CD4-positive, alpha-beta memory T cell (primary cell): ENCODE data around the gene ZFAND3. TPM values are rescaled to one million over a fixed set of nuclear protein-coding genes. Genes with fewer than 3 reads are reported as not detected.

Source experiments
- CTCF ChIA-PET: fragments of 350-600 bp; sonication (Branson Sonifier 250); formaldehyde crosslinking; loops from one replicate; lab custom pipeline; 2021; ENCODE audit warnings: inconsistent platforms; ENCODE audit not compliant: partially characterized antibody; lab: Charles Lee
- POLR2A ChIA-PET: fragments of 350-600 bp; sonication (Branson Sonifier 250); formaldehyde crosslinking; loops from one replicate; lab custom pipeline; 2021; ENCODE audit not compliant: partially characterized antibody; lab: Charles Lee
- DNase-seq, 5 donors: peaks; one replicate each; pipeline versions ENCODE4 v3.0.0 to v3.0.0-alpha.2; 2020 to 2022; ENCODE audit warnings: mixed read lengths in 1 of 5
- H3K27ac ChIP-seq: one replicate; pipeline ENCODE4 v1.7.0; 2013; ENCODE audit warnings: low read depth, low read length
- H3K27me3 ChIP-seq: 2 replicates; pipeline ENCODE4 v1.7.0; 2013; ENCODE audit warnings: mild to moderate bottlenecking, low read length, moderate library complexity; ENCODE audit not compliant: insufficient read depth
- H3K36me3 ChIP-seq: 2 replicates; pipeline ENCODE4 v1.7.0; 2013; ENCODE audit warnings: mild to moderate bottlenecking, low read length, moderate library complexity; ENCODE audit not compliant: insufficient read depth
- H3K4me1 ChIP-seq: 2 replicates; pipeline ENCODE4 v1.7.0; 2013; ENCODE audit warnings: mild to moderate bottlenecking, low read length, moderate library complexity; ENCODE audit not compliant: insufficient read depth
- H3K4me3 ChIP-seq, 2 donors: one replicate each; pipeline ENCODE4 v1.7.0; 2013; ENCODE audit warnings: low read length in 2 of 2, mild to moderate bottlenecking in 1 of 2
- H3K9me3 ChIP-seq, 2 donors: one replicate each; pipeline ENCODE4 v1.7.0; 2013; ENCODE audit warnings: low read length in 2 of 2, control low read depth in 1 of 2; ENCODE audit not compliant: control insufficient read depth in 1 of 2
- H3K27ac Mint-ChIP-seq, 7 donors: one replicate each; pipeline ENCODE4 v1.8.0; 2020 to 2021; ENCODE audit warnings: mixed read lengths in 7 of 7, mild to moderate bottlenecking in 6 of 7, inconsistent platforms in 3 of 7, moderate library complexity in 3 of 7
- H3K27me3 Mint-ChIP-seq, 2 donors: one replicate each; pipeline ENCODE4 v1.8.0; 2020 to 2021; ENCODE audit warnings: mixed read lengths in 2 of 2
- H3K36me3 Mint-ChIP-seq, 2 donors: one replicate each; pipeline ENCODE4 v1.8.0; 2020 to 2021; ENCODE audit warnings: mixed read lengths in 2 of 2, inconsistent platforms in 1 of 2, mild to moderate bottlenecking in 1 of 2
- H3K4me1 Mint-ChIP-seq, 4 donors: one replicate each; pipeline ENCODE4 v1.8.0; 2020 to 2021; ENCODE audit warnings: mixed read lengths in 4 of 4, mild to moderate bottlenecking in 1 of 4
- H3K4me3 Mint-ChIP-seq, 8 donors: one replicate each; pipeline ENCODE4 v1.8.0; 2020 to 2021; ENCODE audit warnings: mixed read lengths in 8 of 8, mild to moderate bottlenecking in 7 of 8, moderate library complexity in 6 of 8, inconsistent platforms in 3 of 8
- H3K9me3 Mint-ChIP-seq, 8 donors: one replicate each; pipeline ENCODE4 v1.8.0; 2020 to 2021; ENCODE audit warnings: mixed read lengths in 8 of 8, mild to moderate bottlenecking in 5 of 8, inconsistent platforms in 3 of 8, moderate library complexity in 1 of 8
- intact Hi-C: fragments of 100-400 bp; cut with micrococcal nuclease; formaldehyde crosslinking; loops from one replicate; pipeline ENCODE4 v1.15.1; 2023
- polyA plus RNA-seq, 2 donors: library from polyadenylated mRNA; unstranded; fragments of 300-500 nt; fragmentation: Illumina TruSeq; gene quantifications; one replicate each; pipeline ENCODE4 v1.2.3, GENCODE V29; 2021
- total RNA-seq, 2 experiments: library from RNA; stranded (reverse); gene quantifications; one replicate each; pipeline ENCODE4 v1.2.3, GENCODE V29; 2021

Gene ZFAND3
- total and polyA plus RNA-seq, 4 experiments from 2014 or later: 2.1 to 33.0 (median 20.1) TPM

DNA sequence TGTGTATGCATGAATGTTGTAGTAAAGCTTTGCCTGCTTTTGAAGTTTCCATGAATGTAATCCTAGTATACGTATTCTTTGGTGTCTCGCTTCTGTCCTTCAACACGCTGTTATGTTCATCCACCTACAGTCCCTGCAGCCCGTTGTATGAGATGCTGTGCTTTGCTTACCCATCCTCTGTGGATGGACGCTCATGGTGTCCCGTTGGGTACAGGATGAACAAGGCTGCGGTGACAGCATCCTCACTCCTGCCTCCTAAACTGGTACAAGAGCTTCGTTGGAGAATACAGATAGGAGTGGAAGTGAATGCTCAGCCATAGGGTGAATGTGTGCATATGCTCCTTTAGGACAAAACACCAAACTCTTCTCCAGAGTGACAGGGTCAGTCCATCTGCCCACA is 366.2 kb downstream of the ZFAND3 start:
- Mint-ChIP-seq H3K27ac (peak overlapping the region in 1 of 7 donors; percentile 62), H3K36me3 (peaks cover 15 to 31% of the 10 kb centered on the region in 2 donors), H3K4me1 (peaks cover 0 to 5% (median 1%) of the 10 kb centered on the region in 4 donors), H3K27me3 (no peaks in the 10 kb centered on the region), H3K9me3 (no peaks in the 10 kb centered on the region), H3K4me3 (no peak overlapping the region)
- no peaks in the 10 kb centered on the region for H3K27me3 ChIP-seq
- H3K4me1 ChIP-seq: no peaks in the 10 kb centered on the region
- POLR2A ChIA-PET: no interaction called here
- H3K4me3 ChIP-seq: no peak overlapping the region
- H3K9me3 ChIP-seq: no peaks in the 10 kb centered on the region
- no peaks in the 10 kb centered on the region for H3K36me3 ChIP-seq
- CTCF ChIA-PET: no interaction called here
- DNase-seq: no peak
- intact Hi-C loops: no loop called here
- H3K27ac ChIP-seq: no peak overlapping the region

DNA sequence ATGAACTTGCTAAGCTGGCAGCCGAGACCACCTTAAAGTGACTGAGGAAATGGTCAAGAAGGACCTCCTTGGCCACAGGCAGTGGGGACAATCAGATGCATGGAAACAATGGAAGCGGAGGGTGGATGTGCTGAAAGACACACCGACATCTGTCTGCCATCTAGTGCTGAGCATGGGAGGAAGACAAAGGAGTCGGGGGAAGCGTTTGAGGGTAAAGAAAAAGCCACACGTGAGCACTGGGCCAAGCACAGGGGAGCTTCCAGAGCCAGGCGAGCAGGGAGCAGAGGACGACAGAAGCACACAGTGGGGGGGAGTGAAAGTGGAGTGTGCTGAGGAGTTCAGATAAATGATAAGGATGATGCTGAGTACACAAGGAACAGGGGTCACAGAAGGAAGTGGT is 367.8 kb downstream of the ZFAND3 start:
- no peak overlapping the region for H3K4me3 Mint-ChIP-seq
- peaks cover 0 to 5% (median 1%) of the 10 kb centered on the region in 4 donors for H3K4me1 Mint-ChIP-seq

DNA sequence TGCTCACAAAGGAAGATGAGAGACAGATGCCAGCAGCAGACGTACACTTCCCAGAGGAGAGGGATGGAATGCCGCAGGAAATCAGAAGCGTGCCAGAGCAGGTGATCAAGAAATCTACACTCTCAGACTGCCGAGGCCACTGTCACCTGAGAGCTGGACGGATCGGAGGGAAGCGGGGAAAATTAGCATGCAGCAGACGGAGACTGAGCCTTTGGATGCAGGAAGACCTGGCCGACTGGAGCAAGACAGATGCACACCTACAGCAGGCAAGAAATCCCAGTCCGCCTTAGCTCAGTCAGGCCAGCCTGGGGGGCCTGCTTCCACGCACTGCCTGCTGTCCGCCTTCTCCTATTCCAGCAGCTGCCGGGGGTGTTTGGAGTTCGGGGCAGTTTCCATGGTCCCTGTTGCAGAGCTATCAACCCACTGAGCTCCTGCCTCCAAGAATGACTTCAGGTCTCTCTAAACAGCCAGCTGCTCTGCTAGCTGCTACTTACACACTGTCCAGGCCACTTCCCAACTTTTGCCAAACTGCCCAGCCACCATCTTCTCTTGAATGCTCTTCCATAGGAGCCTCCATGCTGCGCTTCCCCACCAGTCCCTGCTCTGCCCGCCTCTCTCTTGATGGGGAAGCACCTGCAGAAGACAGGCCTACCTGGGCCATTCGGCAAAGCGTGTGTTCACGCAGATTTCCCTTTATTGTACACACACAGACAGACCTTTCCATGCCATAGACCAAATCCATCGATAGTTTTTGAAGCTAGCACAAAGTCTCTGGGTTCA is 368.5 kb downstream of the ZFAND3 start:
- Mint-ChIP-seq H3K27ac (peak overlapping the region in 3 of 7 donors; percentile 22 to 47 (median 31)), H3K9me3 (no peaks in the 10 kb centered on the region), H3K4me3 (no peak overlapping the region), H3K4me1 (peaks cover 0 to 5% (median 1%) of the 10 kb centered on the region in 4 donors), H3K27me3 (no peaks in the 10 kb centered on the region), H3K36me3 (peaks cover 18 to 42% of the 10 kb centered on the region in 2 donors)
- H3K4me3 ChIP-seq: no peak overlapping the region
- no peaks in the 10 kb centered on the region for H3K4me1 ChIP-seq
- POLR2A ChIA-PET: no interaction called here
- CTCF ChIA-PET: no interaction called here
- H3K9me3 ChIP-seq: no peaks in the 10 kb centered on the region
- H3K36me3 ChIP-seq: peaks cover 3% of the 10 kb centered on the region
- H3K27me3 ChIP-seq: no peaks in the 10 kb centered on the region
- intact Hi-C loops: no loop called here
- no peak overlapping the region for H3K27ac ChIP-seq
- DNase-seq: no peak

More for the DNA sequence above, 367.8 kb downstream of the ZFAND3 start:
- POLR2A ChIA-PET: no interaction called here
- peaks cover 2% of the 10 kb centered on the region for H3K36me3 ChIP-seq
- no peaks in the 10 kb centered on the region for H3K27me3 Mint-ChIP-seq
- intact Hi-C loops: no loop called here
- H3K9me3 ChIP-seq: no peaks in the 10 kb centered on the region
- peaks cover 15 to 39% of the 10 kb centered on the region in 2 donors for H3K36me3 Mint-ChIP-seq
- H3K9me3 Mint-ChIP-seq: no peaks in the 10 kb centered on the region
- no peaks in the 10 kb centered on the region for H3K4me1 ChIP-seq
- H3K4me3 ChIP-seq: no peak overlapping the region
- CTCF ChIA-PET: no interaction called here
- no peak overlapping the region for H3K27ac ChIP-seq
- no peak for DNase-seq
- peak overlapping the region in 1 of 7 donors; percentile 51 for H3K27ac Mint-ChIP-seq
- H3K27me3 ChIP-seq: no peaks in the 10 kb centered on the region

DNA sequence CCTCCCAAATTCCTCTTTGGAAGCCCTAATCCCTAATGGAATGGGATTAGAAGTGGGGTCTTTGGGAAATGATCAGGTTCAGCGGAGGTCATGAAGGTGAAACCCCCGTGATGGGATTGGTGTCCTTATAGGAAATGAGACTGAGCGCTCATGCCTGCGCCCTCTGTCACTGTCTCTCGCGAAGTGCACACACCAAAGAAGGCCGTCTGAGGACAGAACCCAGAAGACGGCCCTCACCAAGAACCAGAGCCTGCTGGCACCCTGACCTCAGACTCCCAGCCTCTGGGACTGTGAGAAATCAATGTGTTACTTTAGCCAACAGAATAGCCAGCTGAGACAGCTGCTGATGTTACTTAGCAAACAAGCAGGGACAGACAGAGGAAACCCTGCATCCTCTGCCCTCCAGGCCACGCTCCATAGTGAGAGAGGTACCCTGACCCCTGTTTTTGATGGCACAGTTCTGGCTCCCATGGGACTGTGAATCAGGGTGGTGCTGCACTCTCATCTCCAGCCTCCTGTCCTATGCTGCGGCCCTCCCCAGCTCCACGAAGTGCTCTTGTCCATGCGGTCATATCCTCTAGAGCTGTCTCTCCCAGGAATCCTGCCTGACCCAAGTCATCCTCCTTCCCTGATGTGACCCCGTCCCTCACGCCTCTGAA is 369.3 kb downstream of the ZFAND3 start:
- Mint-ChIP-seq H3K27me3 (no peaks in the 10 kb centered on the region), H3K36me3 (peaks cover 21 to 38% of the 10 kb centered on the region in 2 donors), H3K9me3 (no peaks in the 10 kb centered on the region), H3K4me3 (no peak overlapping the region), H3K27ac (peak overlapping the region in 1 of 7 donors; percentile 73), H3K4me1 (peaks cover 0 to 5% (median under 1%) of the 10 kb centered on the region in 4 donors)
- H3K27ac ChIP-seq: no peak overlapping the region
- no peaks in the 10 kb centered on the region for H3K27me3 ChIP-seq
- no peaks in the 10 kb centered on the region for H3K4me1 ChIP-seq
- intact Hi-C loops: no loop called here
- ChIA-PET POLR2A (no interaction called here), CTCF (no interaction called here)
- DNase-seq: no peak
- peaks cover 3% of the 10 kb centered on the region for H3K36me3 ChIP-seq
- no peak overlapping the region for H3K4me3 ChIP-seq
- no peaks in the 10 kb centered on the region for H3K9me3 ChIP-seq

DNA sequence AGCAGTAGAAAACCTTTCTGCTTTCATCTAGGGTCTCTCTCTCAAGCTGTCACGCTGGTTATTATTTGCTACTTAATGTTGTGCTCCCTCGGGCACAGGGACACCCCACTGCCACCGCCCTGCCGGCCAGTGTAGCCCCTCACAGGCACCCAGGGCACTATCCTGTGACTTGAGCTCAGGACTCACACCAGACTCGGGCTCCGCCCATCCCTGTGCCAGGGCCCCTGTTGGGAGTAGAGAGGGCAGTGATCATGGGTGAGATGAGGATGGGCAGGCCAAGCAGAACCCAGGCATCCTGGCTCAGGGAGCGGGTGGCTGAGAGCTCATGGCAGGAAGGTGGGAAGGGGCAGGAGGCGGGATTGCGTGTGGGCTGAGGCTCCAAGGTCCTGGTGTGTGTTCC is 371.9 kb downstream of the ZFAND3 start:
- Mint-ChIP-seq H3K9me3 (no peaks in the 10 kb centered on the region), H3K4me1 (peaks cover 0 to 5% (median under 1%) of the 10 kb centered on the region in 4 donors), H3K36me3 (peaks cover 23 to 28% of the 10 kb centered on the region in 2 donors), H3K27ac (peak overlapping the region in 2 of 7 donors; percentile 63 to 65), H3K27me3 (no peaks in the 10 kb centered on the region), H3K4me3 (no peak overlapping the region)
- H3K36me3 ChIP-seq: peaks cover 3% of the 10 kb centered on the region
- no peak overlapping the region for H3K27ac ChIP-seq
- no peak overlapping the region for H3K4me3 ChIP-seq
- H3K9me3 ChIP-seq: no peaks in the 10 kb centered on the region
- CTCF ChIA-PET: no interaction called here
- H3K27me3 ChIP-seq: no peaks in the 10 kb centered on the region
- no peaks in the 10 kb centered on the region for H3K4me1 ChIP-seq
- POLR2A ChIA-PET: no interaction called here
- intact Hi-C loops: no loop called here
- DNase-seq: no peak

DNA sequence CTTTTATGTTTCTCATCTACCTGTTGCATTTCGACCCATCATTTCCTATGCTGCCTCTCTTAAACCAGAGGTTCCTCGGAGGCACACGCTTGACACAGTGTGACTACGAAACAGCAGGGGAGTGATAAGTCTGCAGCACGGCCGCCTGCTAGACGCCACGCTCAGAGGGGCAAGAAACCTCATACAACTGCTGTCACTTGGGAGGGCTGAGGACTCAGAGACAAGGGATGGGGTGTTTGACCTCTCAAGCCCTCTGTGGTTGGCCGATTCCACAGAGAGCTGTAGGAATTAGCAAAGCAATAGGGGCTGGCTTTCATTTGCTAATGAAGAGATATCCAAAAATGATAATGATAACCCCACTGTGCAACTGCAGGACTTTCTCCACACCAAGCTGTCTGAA is 372.5 kb downstream of the ZFAND3 start:
- peaks cover 23 to 27% of the 10 kb centered on the region in 2 donors for H3K36me3 Mint-ChIP-seq
- intact Hi-C loops: no loop called here
- peaks cover 0 to 4% (median under 1%) of the 10 kb centered on the region in 4 donors for H3K4me1 Mint-ChIP-seq
- peak overlapping the region in 1 of 7 donors; percentile 1 for H3K27ac Mint-ChIP-seq
- no peak overlapping the region for H3K27ac ChIP-seq
- no peak for DNase-seq
- H3K36me3 ChIP-seq: peaks cover 3% of the 10 kb centered on the region
- H3K27me3 ChIP-seq: no peaks in the 10 kb centered on the region
- CTCF ChIA-PET: no interaction called here
- POLR2A ChIA-PET: no interaction called here
- no peaks in the 10 kb centered on the region for H3K27me3 Mint-ChIP-seq
- no peak overlapping the region for H3K4me3 Mint-ChIP-seq
- no peaks in the 10 kb centered on the region for H3K4me1 ChIP-seq
- H3K9me3 ChIP-seq: no peaks in the 10 kb centered on the region
- H3K4me3 ChIP-seq: no peak overlapping the region
- H3K9me3 Mint-ChIP-seq: no peaks in the 10 kb centered on the region

DNA sequence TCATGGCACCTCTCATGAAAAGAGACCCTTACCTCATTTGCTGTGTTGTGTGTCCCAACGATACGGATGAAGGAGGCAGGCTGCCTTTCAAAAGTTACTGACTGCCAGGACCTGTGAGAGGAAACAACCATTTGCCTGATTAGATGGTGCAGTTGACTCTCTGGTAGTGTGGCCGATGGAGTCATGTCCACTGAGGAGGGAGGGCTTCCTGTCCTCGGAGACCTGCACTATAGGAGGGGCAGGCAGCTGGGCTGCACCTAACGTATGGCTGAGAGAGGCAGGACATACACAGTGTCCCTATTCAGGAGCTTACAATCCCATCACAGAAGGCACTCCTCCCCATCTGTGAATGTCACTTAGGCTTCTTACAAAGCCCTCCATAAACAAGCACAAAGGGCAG is 373.0 kb downstream of the ZFAND3 start:
- Mint-ChIP-seq H3K9me3 (no peaks in the 10 kb centered on the region), H3K27me3 (no peaks in the 10 kb centered on the region), H3K27ac (no peak overlapping the region), H3K4me3 (no peak overlapping the region), H3K36me3 (peaks cover 22% of the 10 kb centered on the region in 2 donors), H3K4me1 (peaks cover 0 to 2% (median 0%) of the 10 kb centered on the region in 4 donors)
- ChIA-PET POLR2A (no interaction called here), CTCF (no interaction called here)
- Histone ChIP-seq H3K4me1 (no peaks in the 10 kb centered on the region), H3K36me3 (peaks cover 3% of the 10 kb centered on the region), H3K4me3 (no peak overlapping the region), H3K27me3 (no peaks in the 10 kb centered on the region), H3K9me3 (no peaks in the 10 kb centered on the region), H3K27ac (no peak overlapping the region)
- intact Hi-C loops: no loop called here
- DNase-seq: no peak
